Activated CD4-positive, alpha-beta T cell treated with anti-CD3 and anti-CD28 coated beads, Interleukin-2, amount 50 U/mL, for 4 hours (primary cell): ENCODE results near the gene FNIP2.
"Not testable (repeated sequence)": the region's sequence is repeated elsewhere in the genome, so short reads cannot be mapped to it uniquely, and the experiment has no call there.

ENCODE experiments used
- DNase-seq, 2 experiments: peaks; one replicate each; pipeline ENCODE4 v3.0.0-alpha.2; 2020

FNIP2 gene

GRCh38 chr4:158796370-158797140 is 27.7 kb downstream of the FNIP2 start:
- no peak for DNase-seq

- DNase-seq, result no peak
Measured at GRCh38 chr4:158798062-158798461, 29.2 kb downstream of the FNIP2 start.

- no peak for DNase-seq
Measured at GRCh38 chr4:158799013-158799770, 30.4 kb downstream of the FNIP2 start.

- DNase-seq, result no peak
Measured at GRCh38 chr4:158799856-158800255, 31.0 kb downstream of the FNIP2 start.

- no peak for DNase-seq
Measured at GRCh38 chr4:158801066-158801465, 32.2 kb downstream of the FNIP2 start.

GRCh38 chr4:158801677-158802076 is 32.9 kb downstream of the FNIP2 start:
- no peak for DNase-seq

- DNase-seq, result no peak
Measured at GRCh38 chr4:158802914-158803313, 34.1 kb downstream of the FNIP2 start.

GRCh38 chr4:158805635-158806471 is 37.0 kb downstream of the FNIP2 start:
- no peak for DNase-seq

GRCh38 chr4:158807691-158808090 is 38.9 kb downstream of the FNIP2 start:
- no peak for DNase-seq

- DNase-seq, result no peak
Measured at GRCh38 chr4:158808399-158808798, 39.6 kb downstream of the FNIP2 start.

- DNase-seq, result not testable (repeated sequence)
Measured at GRCh38 chr4:158809208-158809607, 40.4 kb downstream of the FNIP2 start.

GRCh38 chr4:158809611-158810486 is 41.0 kb downstream of the FNIP2 start:
- DNase-seq, result no peak

GRCh38 chr4:158810487-158811215 is 41.8 kb downstream of the FNIP2 start:
- no peak for DNase-seq

GRCh38 chr4:158811216-158811540 is 42.4 kb downstream of the FNIP2 start:
- no peak for DNase-seq

GRCh38 chr4:158811704-158812103 is 42.9 kb downstream of the FNIP2 start:
- no peak for DNase-seq

GRCh38 chr4:158812133-158812532 is 43.3 kb downstream of the FNIP2 start:
- DNase-seq, result no peak

- no peak for DNase-seq
Measured at GRCh38 chr4:158812543-158812942, 43.7 kb downstream of the FNIP2 start.

GRCh38 chr4:158813113-158813512 is 44.3 kb downstream of the FNIP2 start:
- DNase-seq, result no peak

GRCh38 chr4:158814207-158814606 is 45.4 kb downstream of the FNIP2 start:
- DNase-seq, result no peak

- DNase-seq, result no peak
Measured at GRCh38 chr4:158814636-158815330, 46.0 kb downstream of the FNIP2 start.

GRCh38 chr4:158816955-158817354 is 48.1 kb downstream of the FNIP2 start:
- DNase-seq, result no peak
